Measurements from ENCODE around the gene ACTN1.

The ACTN1 gene

DNA sequence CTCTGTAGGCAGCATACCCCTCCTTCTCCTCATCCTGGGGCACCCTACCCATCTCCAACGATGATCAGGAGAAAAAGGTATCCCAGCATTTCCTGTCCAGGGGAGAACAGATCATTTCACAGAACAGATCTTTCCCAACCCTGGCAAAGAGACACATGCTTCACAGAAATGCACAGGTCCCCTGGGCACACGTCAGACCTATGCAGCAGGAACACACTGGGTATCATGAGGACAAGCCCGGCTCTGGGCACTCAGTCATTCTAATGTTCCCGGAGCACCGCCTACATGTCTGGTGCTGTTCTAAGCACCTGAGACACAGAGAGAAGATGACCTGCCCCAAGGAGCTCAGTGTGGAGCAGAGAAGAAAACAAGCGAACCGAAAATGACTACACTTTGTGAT, 56.2 kb downstream of the ACTN1 start:
- peaks cover 67% of the 10 kb centered on the region for H3K36me3 ChIP-seq (ENCODE audit: control insufficient read depth, insufficient read depth, low read length)
- peaks cover 11% of the 10 kb centered on the region for H3K4me1 ChIP-seq (ENCODE audit: control insufficient read depth, insufficient read depth, low read length)
- H3K9me3 ChIP-seq (ENCODE audit: control insufficient read depth, insufficient read depth, low read length), result no peaks in the 10 kb centered on the region
- H3K9ac ChIP-seq (ENCODE audit: low read depth, low read length), result no peak overlapping the region
- no peak overlapping the region for H3K27ac ChIP-seq (ENCODE audit: low read depth, low read length)
- H3K4me3 ChIP-seq (ENCODE audit: low read depth, low read length), result no peak overlapping the region
- no peaks in the 10 kb centered on the region for H3K27me3 ChIP-seq (ENCODE audit: control insufficient read depth, insufficient read depth, low read length)

DNA sequence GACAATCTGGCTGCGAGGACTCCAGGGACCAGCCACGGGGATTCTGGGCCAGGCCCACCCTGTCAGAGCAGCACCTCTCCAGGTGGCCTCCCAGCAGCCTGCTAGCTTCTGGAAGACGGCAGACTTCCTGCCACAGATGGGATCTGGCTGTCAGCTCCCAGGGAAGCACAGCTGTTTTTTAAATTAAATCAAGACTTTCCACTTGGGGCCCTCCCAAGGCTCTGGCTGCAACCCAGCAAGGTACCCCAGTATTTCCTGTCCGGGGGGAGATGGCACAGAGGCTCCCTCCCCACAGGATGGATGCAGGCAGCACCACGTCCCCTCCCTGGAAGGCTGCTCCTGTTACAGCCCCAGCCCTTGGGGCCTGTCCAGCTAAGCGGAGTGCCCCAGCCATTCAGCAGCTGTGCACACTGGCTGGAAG, 56.9 kb downstream of the ACTN1 start:
- Histone ChIP-seq H3K4me3 (ENCODE audit: low read depth, low read length) (no peak overlapping the region), H3K4me1 (ENCODE audit: control insufficient read depth, insufficient read depth, low read length) (peaks cover 11% of the 10 kb centered on the region), H3K9ac (ENCODE audit: low read depth, low read length) (no peak overlapping the region), H3K9me3 (ENCODE audit: control insufficient read depth, insufficient read depth, low read length) (no peaks in the 10 kb centered on the region), H3K27me3 (ENCODE audit: control insufficient read depth, insufficient read depth, low read length) (no peaks in the 10 kb centered on the region), H3K36me3 (ENCODE audit: control insufficient read depth, insufficient read depth, low read length) (peaks cover 73% of the 10 kb centered on the region), H3K27ac (ENCODE audit: low read depth, low read length) (no peak overlapping the region)

DNA sequence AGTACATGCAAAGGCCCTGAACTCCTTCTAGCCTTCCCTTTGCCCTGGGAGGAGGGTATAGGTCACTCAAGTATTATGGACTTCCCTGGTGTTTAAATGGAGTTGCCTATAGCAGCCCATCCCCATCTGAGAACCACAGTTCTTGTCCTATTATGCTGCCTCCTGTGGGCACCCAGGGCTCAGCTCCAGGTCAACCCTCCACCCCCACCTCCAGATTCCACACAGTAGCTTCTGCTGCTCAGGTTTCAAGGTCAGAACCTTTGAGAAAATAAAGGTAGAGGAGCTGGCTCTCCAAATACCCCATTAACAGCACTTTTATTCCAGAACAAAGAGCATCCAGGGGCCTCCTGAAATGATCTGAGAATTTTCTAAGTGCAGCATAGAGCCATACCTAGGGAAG, 57.4 kb downstream of the ACTN1 start:
- peaks cover 11% of the 10 kb centered on the region for H3K4me1 ChIP-seq (ENCODE audit: control insufficient read depth, insufficient read depth, low read length)
- no peak overlapping the region for H3K4me3 ChIP-seq (ENCODE audit: low read depth, low read length)
- no peak overlapping the region for H3K9ac ChIP-seq (ENCODE audit: low read depth, low read length)
- H3K27me3 ChIP-seq (ENCODE audit: control insufficient read depth, insufficient read depth, low read length), result no peaks in the 10 kb centered on the region
- H3K9me3 ChIP-seq (ENCODE audit: control insufficient read depth, insufficient read depth, low read length), result no peaks in the 10 kb centered on the region
- H3K27ac ChIP-seq (ENCODE audit: low read depth, low read length), result no peak overlapping the region
- peaks cover 79% of the 10 kb centered on the region for H3K36me3 ChIP-seq (ENCODE audit: control insufficient read depth, insufficient read depth, low read length)

DNA sequence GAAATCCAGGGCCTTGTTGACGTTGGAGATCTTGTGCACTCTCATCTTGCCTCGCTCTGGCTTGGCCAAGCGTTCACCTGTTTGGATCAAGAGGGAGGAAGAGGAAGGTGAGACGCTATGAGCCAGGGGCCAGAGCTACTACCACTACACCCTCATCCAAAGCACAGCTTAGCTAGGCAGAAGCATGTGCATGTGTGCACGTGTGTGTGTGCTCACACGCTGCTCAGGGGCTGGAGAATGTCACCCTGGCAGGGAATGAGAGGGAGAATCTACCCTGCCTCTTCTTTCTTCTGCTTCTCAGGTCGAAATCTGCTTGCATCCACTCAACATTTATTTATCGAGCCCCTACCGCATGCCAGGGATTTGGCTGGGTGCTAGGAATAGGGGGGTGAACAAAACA, 58.1 kb downstream of the ACTN1 start:
- no peak overlapping the region for H3K9ac ChIP-seq (ENCODE audit: low read depth, low read length)
- no peaks in the 10 kb centered on the region for H3K9me3 ChIP-seq (ENCODE audit: control insufficient read depth, insufficient read depth, low read length)
- H3K27me3 ChIP-seq (ENCODE audit: control insufficient read depth, insufficient read depth, low read length), result no peaks in the 10 kb centered on the region
- peaks cover 81% of the 10 kb centered on the region for H3K36me3 ChIP-seq (ENCODE audit: control insufficient read depth, insufficient read depth, low read length)
- H3K4me3 ChIP-seq (ENCODE audit: low read depth, low read length), result no peak overlapping the region
- no peak overlapping the region for H3K27ac ChIP-seq (ENCODE audit: low read depth, low read length)
- peaks cover 11% of the 10 kb centered on the region for H3K4me1 ChIP-seq (ENCODE audit: control insufficient read depth, insufficient read depth, low read length)

DNA sequence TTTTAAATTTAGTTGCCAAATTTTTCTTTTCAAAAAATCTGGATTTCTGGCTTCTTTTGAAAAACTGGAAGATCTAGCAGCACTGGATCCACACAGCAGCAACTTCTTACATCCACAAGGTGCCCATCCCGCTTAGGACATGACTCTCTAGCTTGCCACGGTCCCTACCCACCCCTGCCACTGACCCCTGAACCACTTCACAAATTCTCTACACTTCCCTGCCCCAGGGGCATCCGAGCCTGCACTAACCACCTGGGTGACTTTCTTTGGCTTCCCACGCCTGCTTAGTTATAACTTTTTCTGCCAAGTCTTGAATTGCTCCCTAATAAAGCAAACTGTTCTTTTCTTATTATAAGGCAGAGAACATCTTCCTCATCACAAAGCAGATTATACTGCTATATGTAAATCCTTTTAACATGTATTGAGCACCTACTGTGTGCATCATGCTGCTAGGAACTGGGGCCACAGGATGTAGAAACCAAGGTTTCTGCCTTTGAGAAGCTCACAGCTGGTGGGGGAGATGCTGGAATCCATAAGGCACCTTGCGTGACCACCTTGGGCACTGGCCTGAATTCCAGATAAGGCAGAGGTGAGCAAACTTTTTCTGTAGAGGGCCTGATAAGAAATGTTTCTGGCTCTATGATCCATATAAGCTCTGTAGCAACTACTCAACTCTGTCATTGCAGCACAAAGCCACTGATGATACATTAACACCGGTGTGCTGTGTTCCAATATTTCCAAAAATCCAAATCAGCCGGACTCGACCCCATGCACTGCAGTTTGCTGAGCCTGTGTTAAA, 59.8 kb downstream of the ACTN1 start:
- H3K9ac ChIP-seq (ENCODE audit: low read depth, low read length), result no peak overlapping the region
- no peaks in the 10 kb centered on the region for H3K9me3 ChIP-seq (ENCODE audit: control insufficient read depth, insufficient read depth, low read length)
- H3K27me3 ChIP-seq (ENCODE audit: control insufficient read depth, insufficient read depth, low read length), result no peaks in the 10 kb centered on the region
- H3K4me3 ChIP-seq (ENCODE audit: low read depth, low read length), result no peak overlapping the region
- H3K36me3 ChIP-seq (ENCODE audit: control insufficient read depth, insufficient read depth, low read length), result peaks cover 78% of the 10 kb centered on the region
- no peak overlapping the region for H3K27ac ChIP-seq (ENCODE audit: low read depth, low read length)
- H3K4me1 ChIP-seq (ENCODE audit: control insufficient read depth, insufficient read depth, low read length), result peaks cover 11% of the 10 kb centered on the region

DNA sequence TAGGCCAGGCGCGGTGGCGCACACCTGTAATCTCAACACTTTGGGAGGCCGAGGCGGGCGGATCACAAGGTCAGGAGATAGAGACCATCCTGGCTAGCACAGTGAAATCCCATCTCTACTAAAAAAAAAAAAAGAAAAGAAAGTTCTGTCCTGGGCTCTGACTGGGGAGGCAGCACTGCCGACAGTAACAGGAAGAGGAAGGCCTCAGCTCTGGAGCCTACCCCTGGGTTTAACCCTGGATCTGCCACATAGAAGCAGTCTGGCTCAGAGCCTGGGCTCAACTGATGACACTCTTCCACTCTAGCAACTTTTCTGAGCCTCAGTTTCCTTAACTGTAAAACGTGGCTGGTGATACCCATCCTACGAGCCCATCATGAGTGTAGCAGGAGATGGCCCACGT, 60.5 kb downstream of the ACTN1 start:
- Histone ChIP-seq H3K36me3 (ENCODE audit: control insufficient read depth, insufficient read depth, low read length) (peaks cover 75% of the 10 kb centered on the region), H3K27ac (ENCODE audit: low read depth, low read length) (no peak overlapping the region), H3K4me1 (ENCODE audit: control insufficient read depth, insufficient read depth, low read length) (peaks cover 11% of the 10 kb centered on the region), H3K9me3 (ENCODE audit: control insufficient read depth, insufficient read depth, low read length) (no peaks in the 10 kb centered on the region), H3K4me3 (ENCODE audit: low read depth, low read length) (no peak overlapping the region), H3K9ac (ENCODE audit: low read depth, low read length) (no peak overlapping the region), H3K27me3 (ENCODE audit: control insufficient read depth, insufficient read depth, low read length) (no peaks in the 10 kb centered on the region)

DNA sequence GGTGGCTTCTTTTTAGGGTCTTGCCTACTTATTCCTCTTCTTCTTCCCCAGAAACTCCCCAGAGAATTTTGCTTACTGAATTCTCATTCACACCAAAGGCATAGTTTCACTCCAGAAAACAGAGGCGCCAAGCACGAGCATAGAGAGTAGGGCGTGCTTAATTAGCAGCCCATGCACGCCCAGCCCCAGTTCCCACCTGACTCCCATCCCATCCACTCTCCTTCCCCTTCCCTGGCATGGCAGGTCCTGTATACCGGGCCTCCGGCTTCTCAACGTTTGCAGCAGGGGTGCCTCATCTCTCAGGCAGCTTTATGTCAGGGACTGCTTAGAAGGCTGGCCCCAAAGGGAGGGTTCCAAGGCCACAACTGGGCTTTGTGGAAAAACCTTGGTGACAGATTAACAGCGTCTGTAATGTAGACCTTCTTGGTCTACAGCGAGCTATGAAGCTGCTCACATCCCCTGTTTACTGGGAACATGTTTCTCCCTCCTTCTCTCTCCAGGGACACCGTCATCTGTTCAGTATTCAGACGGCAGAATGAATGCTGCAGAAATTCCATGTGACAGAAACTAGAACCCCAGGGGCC, 62.7 kb downstream of the ACTN1 start:
- H3K4me3 ChIP-seq (ENCODE audit: low read depth, low read length), result no peak overlapping the region
- H3K36me3 ChIP-seq (ENCODE audit: control insufficient read depth, insufficient read depth, low read length), result peaks cover 70% of the 10 kb centered on the region
- no peak overlapping the region for H3K9ac ChIP-seq (ENCODE audit: low read depth, low read length)
- no peaks in the 10 kb centered on the region for H3K27me3 ChIP-seq (ENCODE audit: control insufficient read depth, insufficient read depth, low read length)
- no peaks in the 10 kb centered on the region for H3K9me3 ChIP-seq (ENCODE audit: control insufficient read depth, insufficient read depth, low read length)
- no peaks in the 10 kb centered on the region for H3K4me1 ChIP-seq (ENCODE audit: control insufficient read depth, insufficient read depth, low read length)
- no peak overlapping the region for H3K27ac ChIP-seq (ENCODE audit: low read depth, low read length)

DNA sequence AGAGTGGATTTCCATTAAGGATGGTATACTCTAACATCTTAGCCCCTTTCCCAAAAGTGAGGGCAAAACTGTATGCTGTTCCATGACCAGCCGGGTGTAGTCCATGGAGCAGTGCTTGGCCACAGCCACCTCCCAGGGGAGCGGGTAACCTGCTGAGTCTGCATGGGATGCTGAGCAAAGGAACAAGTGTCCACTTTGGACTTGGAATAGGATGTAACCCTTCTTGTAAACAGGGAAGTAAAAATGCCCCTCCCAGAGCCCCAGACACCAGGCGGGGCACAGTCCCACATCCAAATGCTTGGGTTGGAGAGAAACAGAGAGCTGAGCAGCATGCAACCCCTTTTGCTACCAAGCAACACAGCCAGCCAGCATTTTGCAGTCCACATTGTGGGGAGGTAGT, 65.6 kb downstream of the ACTN1 start:
- no peaks in the 10 kb centered on the region for H3K4me1 ChIP-seq (ENCODE audit: control insufficient read depth, insufficient read depth, low read length)
- H3K36me3 ChIP-seq (ENCODE audit: control insufficient read depth, insufficient read depth, low read length), result peaks cover 70% of the 10 kb centered on the region
- H3K27me3 ChIP-seq (ENCODE audit: control insufficient read depth, insufficient read depth, low read length), result no peaks in the 10 kb centered on the region
- no peak overlapping the region for H3K9ac ChIP-seq (ENCODE audit: low read depth, low read length)
- no peak overlapping the region for H3K4me3 ChIP-seq (ENCODE audit: low read depth, low read length)
- no peak overlapping the region for H3K27ac ChIP-seq (ENCODE audit: low read depth, low read length)
- H3K9me3 ChIP-seq (ENCODE audit: control insufficient read depth, insufficient read depth, low read length), result no peaks in the 10 kb centered on the region

DNA sequence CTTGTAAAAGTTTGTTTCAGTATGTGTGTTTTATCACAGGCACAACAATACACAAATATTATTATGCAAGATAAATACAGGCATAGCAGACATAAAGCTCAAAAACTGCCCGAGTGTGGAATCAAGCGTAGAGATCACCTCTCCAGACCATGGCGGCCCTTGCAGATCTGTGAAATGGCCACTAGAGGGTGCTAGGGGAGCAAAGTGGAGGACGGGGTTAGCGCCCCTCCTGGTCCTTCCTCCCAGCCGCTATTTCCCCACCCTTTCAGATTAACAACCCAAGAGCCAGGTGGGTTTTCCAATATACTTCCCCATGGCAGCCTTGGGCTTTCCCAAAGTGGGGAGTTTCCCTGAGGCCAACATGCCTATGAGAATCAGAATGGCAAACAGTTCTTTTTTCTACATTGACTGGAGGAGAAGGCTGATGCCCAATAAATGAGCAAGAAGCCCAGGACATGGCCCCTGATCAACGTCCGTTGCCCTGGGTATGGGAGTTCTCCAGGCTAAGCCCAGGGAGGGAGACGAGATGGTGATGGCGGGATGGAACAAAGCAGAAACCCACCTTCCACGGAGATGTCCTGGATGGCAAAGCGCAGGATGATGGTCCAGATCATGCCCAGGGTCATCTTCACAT, 67.4 kb downstream of the ACTN1 start:
- H3K4me3 ChIP-seq (ENCODE audit: low read depth, low read length), result no peak overlapping the region
- no peak overlapping the region for H3K9ac ChIP-seq (ENCODE audit: low read depth, low read length)
- H3K27ac ChIP-seq (ENCODE audit: low read depth, low read length), result no peak overlapping the region
- H3K4me1 ChIP-seq (ENCODE audit: control insufficient read depth, insufficient read depth, low read length), result no peaks in the 10 kb centered on the region
- peaks cover 67% of the 10 kb centered on the region for H3K36me3 ChIP-seq (ENCODE audit: control insufficient read depth, insufficient read depth, low read length)
- no peaks in the 10 kb centered on the region for H3K27me3 ChIP-seq (ENCODE audit: control insufficient read depth, insufficient read depth, low read length)
- no peaks in the 10 kb centered on the region for H3K9me3 ChIP-seq (ENCODE audit: control insufficient read depth, insufficient read depth, low read length)

DNA sequence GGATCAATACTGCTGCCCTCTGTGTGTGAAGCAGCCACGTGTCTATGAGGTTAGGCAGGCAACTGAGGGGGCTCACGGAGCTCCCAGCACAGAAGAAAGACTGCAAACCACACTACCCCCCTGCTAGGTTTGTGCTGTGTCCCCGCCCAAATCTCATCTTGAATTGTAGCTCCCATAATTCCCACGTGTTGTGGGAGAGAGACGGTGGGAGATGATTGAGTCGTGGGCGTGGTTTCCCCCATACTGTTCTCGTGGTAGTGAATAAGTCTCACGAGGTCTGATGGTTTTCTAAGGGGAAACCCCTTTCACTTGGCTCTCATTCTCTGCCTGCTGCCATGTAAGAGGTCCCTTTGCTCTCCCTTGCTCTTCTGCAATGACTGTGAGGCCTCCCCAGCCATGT, 68.6 kb downstream of the ACTN1 start:
- Histone ChIP-seq H3K4me1 (ENCODE audit: control insufficient read depth, insufficient read depth, low read length) (no peaks in the 10 kb centered on the region), H3K9ac (ENCODE audit: low read depth, low read length) (no peak overlapping the region), H3K9me3 (ENCODE audit: control insufficient read depth, insufficient read depth, low read length) (no peaks in the 10 kb centered on the region), H3K4me3 (ENCODE audit: low read depth, low read length) (no peak overlapping the region), H3K36me3 (ENCODE audit: control insufficient read depth, insufficient read depth, low read length) (peaks cover 71% of the 10 kb centered on the region), H3K27me3 (ENCODE audit: control insufficient read depth, insufficient read depth, low read length) (no peaks in the 10 kb centered on the region), H3K27ac (ENCODE audit: low read depth, low read length) (no peak overlapping the region)

DNA sequence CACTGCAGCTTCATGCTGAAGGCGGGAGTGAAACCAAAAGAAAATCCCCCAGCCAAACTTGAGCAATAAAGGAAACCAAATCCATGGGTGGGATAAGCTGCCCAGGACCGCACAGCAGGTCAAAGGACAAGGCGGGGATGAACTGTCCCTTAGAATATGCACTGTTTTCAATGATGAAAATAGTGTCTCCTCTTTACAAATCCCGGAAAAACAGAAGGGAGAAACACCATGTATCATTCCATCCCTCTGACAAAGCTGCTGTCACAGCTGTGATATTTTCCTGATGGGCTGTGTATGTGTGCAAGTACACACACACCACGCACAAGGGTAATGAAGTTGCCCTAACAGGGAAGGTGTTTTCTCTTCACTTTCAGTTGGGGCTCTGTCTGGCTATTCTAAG, 70.3 kb downstream of the ACTN1 start:
- H3K27ac ChIP-seq (ENCODE audit: low read depth, low read length), result no peak overlapping the region
- H3K9me3 ChIP-seq (ENCODE audit: control insufficient read depth, insufficient read depth, low read length), result no peaks in the 10 kb centered on the region
- peaks cover 77% of the 10 kb centered on the region for H3K36me3 ChIP-seq (ENCODE audit: control insufficient read depth, insufficient read depth, low read length)
- no peak overlapping the region for H3K9ac ChIP-seq (ENCODE audit: low read depth, low read length)
- no peak overlapping the region for H3K4me3 ChIP-seq (ENCODE audit: low read depth, low read length)
- no peaks in the 10 kb centered on the region for H3K4me1 ChIP-seq (ENCODE audit: control insufficient read depth, insufficient read depth, low read length)
- H3K27me3 ChIP-seq (ENCODE audit: control insufficient read depth, insufficient read depth, low read length), result no peaks in the 10 kb centered on the region

All from HUES48 (cell line).